Tibial nerve (tissue), 4 donors: ENCODE measurements around the gene COL4A3. TPM values are rescaled to one million over a fixed set of nuclear protein-coding genes. Genes with fewer than 3 reads are reported as not detected.

Experiments used
- DNase-seq, 2 donors: peaks; one replicate each; pipeline ENCODE4 v3.0.0-alpha.2; 2019; ENCODE audit warnings: low spot score in 2 of 2
- H3K27ac ChIP-seq, 4 donors: fragments of 200-600 bp; sonication (generic) in 3 of 4; one replicate each; pipeline ENCODE4 v1.5.1; 2017 to 2019; ENCODE audit warnings: mild to moderate bottlenecking in 1 of 4
- H3K27me3 ChIP-seq, 2 donors: fragments of 200-600 bp; sonication (generic) in 1 of 2; one replicate each; pipeline versions ENCODE4 v1.5.1 to v1.6.0; 2017 to 2019
- H3K36me3 ChIP-seq, 3 donors: fragments of 200-600 bp; sonication (generic); one replicate each; pipeline ENCODE4 v1.5.1; 2018 to 2019
- H3K4me1 ChIP-seq, 4 donors: fragments of 200-600 bp; sonication (generic) in 3 of 4; one replicate each; pipeline ENCODE4 v1.5.1; 2017 to 2019
- H3K4me3 ChIP-seq, 4 donors: fragments of 200-600 bp; sonication (generic) in 3 of 4; one replicate each; pipeline ENCODE4 v1.5.1; 2017 to 2019; ENCODE audit warnings: mild to moderate bottlenecking in 1 of 4, moderate library complexity in 1 of 4
- H3K9me3 ChIP-seq, 4 donors: fragments of 200-600 bp; sonication (generic) in 3 of 4; one replicate each; pipeline ENCODE4 v1.5.1; 2017 to 2019
- EP300 ChIP-seq, 2 donors: sonication (generic); formaldehyde crosslinking; IDR thresholded peaks; one replicate each; pipeline ENCODE4 v1.6.1; 2017; ENCODE audit warnings: antibody characterized with exemption in 2 of 2, mild to moderate bottlenecking in 1 of 2
- POLR2A ChIP-seq, 2 donors: fragments of 450-650 bp; IDR thresholded peaks; one replicate each; pipeline ENCODE4 v1.6.1; 2017; ENCODE audit warnings: antibody characterized with exemption in 2 of 2, mild to moderate bottlenecking in 2 of 2, moderate library complexity in 2 of 2
- WGBS, 2 donors: methylation state at CpG; one replicate each; pipeline ENCODE4 v1.1.5; 2018; 5-methylcytosine and 5-hydroxymethylcytosine counted together
- total RNA-seq, 4 donors: library from RNA; depleted of rRNA; stranded (reverse); fragments of >200 nt; gene quantifications; one replicate each; pipeline ENCODE4 v1.1.0, GENCODE V29; 2016
- TF ChIP-seq, protein P1 (sequence below), 5 experiments: fragments of 200-600 bp in 3 of 5; fragments of 450-650 bp in 2 of 5; sonication (generic) in 3 of 5; IDR thresholded peaks; one replicate each; pipeline ENCODE4 v1.5.1; 2016 to 2019; ENCODE audit warnings: antibody characterized with exemption in 5 of 5, mild to moderate bottlenecking in 3 of 5, moderate library complexity in 2 of 5

Gene COL4A3
- total RNA-seq, 4 donors from 2014 or later: 3.9 to 8.6 (median 7.6) TPM

DNA sequence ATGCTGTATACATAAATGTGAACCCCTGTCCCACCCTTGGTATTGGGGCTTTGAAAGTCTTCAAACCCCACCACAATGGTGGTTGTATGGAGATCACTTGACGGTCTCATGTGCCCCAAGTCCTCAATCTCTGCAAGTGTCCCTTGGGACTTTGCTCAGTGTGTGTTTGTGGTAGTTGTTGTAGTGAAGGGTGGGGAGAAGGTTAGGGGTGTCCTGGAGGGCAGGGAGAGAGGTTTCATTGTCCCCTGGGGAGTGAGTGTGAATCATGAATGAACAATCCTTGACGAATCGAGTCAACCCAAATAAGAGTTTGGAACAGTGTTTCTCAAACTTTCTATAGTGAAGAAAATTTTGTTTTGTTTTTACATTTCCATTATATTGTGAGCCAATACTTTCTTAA is 28.1 kb downstream of the COL4A3 start:
- no peak overlapping the region for H3K27ac ChIP-seq
- H3K27me3 ChIP-seq: no peaks in the 10 kb centered on the region
- no peak for DNase-seq
- H3K4me3 ChIP-seq: no peak overlapping the region
- TF ChIP-seq EP300 (IDR thresholded peaks at IDR 0.05) (no peak), POLR2A (IDR thresholded peaks at IDR 0.05) (no peak)
- TF ChIP-seq, protein P1, sequence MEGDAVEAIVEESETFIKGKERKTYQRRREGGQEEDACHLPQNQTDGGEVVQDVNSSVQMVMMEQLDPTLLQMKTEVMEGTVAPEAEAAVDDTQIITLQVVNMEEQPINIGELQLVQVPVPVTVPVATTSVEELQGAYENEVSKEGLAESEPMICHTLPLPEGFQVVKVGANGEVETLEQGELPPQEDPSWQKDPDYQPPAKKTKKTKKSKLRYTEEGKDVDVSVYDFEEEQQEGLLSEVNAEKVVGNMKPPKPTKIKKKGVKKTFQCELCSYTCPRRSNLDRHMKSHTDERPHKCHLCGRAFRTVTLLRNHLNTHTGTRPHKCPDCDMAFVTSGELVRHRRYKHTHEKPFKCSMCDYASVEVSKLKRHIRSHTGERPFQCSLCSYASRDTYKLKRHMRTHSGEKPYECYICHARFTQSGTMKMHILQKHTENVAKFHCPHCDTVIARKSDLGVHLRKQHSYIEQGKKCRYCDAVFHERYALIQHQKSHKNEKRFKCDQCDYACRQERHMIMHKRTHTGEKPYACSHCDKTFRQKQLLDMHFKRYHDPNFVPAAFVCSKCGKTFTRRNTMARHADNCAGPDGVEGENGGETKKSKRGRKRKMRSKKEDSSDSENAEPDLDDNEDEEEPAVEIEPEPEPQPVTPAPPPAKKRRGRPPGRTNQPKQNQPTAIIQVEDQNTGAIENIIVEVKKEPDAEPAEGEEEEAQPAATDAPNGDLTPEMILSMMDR (IDR thresholded peaks at IDR 0.05): no peak
- no peaks in the 10 kb centered on the region for H3K4me1 ChIP-seq
- H3K36me3 ChIP-seq: no peaks in the 10 kb centered on the region
- no peaks in the 10 kb centered on the region for H3K9me3 ChIP-seq
- 71 to 85% methylated on average over 3 of the region's 3 CpGs for whole genome bisulfite sequencing, 2 donors

DNA sequence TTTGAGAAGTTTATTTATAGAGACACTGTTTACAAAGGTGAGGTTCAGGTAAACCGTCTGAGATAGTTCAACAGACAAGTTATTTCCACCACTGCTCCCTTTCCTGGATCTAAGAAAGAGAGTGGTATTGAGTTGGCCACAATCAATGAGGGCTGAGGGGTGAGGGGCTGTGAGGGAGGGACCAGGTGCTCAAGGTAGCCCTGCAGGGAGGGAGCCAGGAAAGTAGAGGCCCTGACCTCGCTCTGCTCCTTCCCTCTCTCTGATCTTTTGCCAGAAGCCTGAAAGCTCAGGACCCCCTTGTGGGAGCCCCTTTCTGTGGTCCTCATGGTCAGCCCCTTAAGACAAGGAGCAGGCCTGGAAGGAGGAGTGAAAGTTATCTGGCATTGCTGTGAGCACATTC is 29.8 kb downstream of the COL4A3 start:
- Histone ChIP-seq H3K9me3 (no peaks in the 10 kb centered on the region), H3K27me3 (no peaks in the 10 kb centered on the region), H3K4me3 (no peak overlapping the region), H3K36me3 (no peaks in the 10 kb centered on the region), H3K27ac (no peak overlapping the region), H3K4me1 (no peaks in the 10 kb centered on the region)
- DNase-seq: no peak
- WGBS, 2 donors: 62 to 75% methylated on average over 2 of the region's 2 CpGs
- no peak for TF ChIP-seq POLR2A (IDR thresholded peaks at IDR 0.05)
- TF ChIP-seq, protein P1 (IDR thresholded peaks at IDR 0.05): no peak
- TF ChIP-seq EP300 (IDR thresholded peaks at IDR 0.05): no peak

DNA sequence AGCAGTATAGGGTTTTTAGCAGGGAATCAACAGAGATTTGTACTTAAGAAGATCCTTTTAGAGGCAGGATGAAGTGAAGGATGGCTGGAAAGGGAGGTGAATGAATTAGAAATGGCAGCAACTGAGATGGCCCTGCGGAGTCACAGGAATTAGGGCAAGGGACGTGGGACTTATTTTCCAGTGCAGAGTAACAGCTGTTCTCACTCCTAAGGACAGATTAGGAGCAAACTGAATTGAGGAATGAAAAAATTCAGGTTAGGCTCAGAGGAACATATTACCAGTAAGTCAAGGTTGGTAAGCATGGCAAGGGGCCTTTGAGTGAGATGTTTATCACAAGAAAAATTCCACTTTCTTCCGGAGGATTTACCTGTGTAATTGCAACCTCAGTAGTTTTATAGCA is 34.4 kb downstream of the COL4A3 start:
- WGBS, 2 donors: 84 to 87% methylated on average over 3 of the region's 3 CpGs

DNA sequence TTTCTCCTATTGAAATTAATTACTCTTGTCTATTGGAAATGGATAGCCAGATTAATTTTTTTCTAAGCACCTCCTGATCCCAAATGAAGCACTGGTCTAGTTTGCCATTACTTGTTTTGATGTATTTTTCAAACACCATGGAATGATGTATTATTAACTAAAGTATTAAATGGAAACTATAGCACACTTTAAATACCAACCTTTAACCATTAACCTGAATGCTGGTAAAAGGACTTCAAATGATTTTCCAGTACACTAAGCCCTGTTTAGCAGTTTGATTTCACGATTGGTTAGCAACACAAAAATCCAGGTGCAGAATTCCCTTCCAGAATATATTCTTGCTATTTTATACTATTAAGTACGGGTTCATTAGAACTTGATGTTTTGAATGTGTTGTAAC is 37.3 kb downstream of the COL4A3 start:
- WGBS, 2 donors: 90 to 92% methylated on average over 2 of the region's 2 CpGs
- Histone ChIP-seq H3K4me3 (no peak overlapping the region), H3K27ac (no peak overlapping the region), H3K27me3 (no peaks in the 10 kb centered on the region), H3K9me3 (no peaks in the 10 kb centered on the region), H3K36me3 (no peaks in the 10 kb centered on the region), H3K4me1 (no peaks in the 10 kb centered on the region)
- TF ChIP-seq EP300 (IDR thresholded peaks at IDR 0.05): no peak
- TF ChIP-seq, protein P1 (IDR thresholded peaks at IDR 0.05): no peak
- TF ChIP-seq POLR2A (IDR thresholded peaks at IDR 0.05): no peak
- DNase-seq: no peak

More for the DNA sequence above, 34.4 kb downstream of the COL4A3 start:
- Histone ChIP-seq H3K27ac (no peak overlapping the region), H3K36me3 (no peaks in the 10 kb centered on the region), H3K4me1 (no peaks in the 10 kb centered on the region), H3K4me3 (no peak overlapping the region), H3K9me3 (no peaks in the 10 kb centered on the region), H3K27me3 (no peaks in the 10 kb centered on the region)
- no peak for DNase-seq
- no peak for TF ChIP-seq POLR2A (IDR thresholded peaks at IDR 0.05)
- TF ChIP-seq EP300 (IDR thresholded peaks at IDR 0.05): no peak
- TF ChIP-seq, protein P1 (IDR thresholded peaks at IDR 0.05): no peak

DNA sequence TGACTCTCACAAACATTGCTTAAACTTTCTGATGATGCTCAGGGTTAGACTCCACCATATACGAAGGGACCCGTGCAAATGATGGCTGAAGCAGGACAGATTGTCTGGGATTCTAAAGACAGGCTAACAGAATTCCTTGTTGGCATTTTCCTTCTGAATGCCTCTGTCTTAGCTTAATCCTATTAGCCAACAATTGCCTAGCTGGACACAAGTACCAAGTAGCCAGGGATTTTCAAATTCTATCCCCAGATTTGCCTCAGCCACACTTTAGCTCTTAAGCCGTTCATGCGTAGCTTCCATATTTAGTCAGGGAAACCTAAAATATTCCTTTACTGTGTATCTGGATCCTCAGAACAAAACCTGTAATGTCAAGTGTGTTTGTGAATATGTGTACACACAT is 40.0 kb downstream of the COL4A3 start:
- Histone ChIP-seq H3K27me3 (no peaks in the 10 kb centered on the region), H3K36me3 (no peaks in the 10 kb centered on the region), H3K4me1 (no peaks in the 10 kb centered on the region), H3K4me3 (no peak overlapping the region), H3K27ac (no peak overlapping the region), H3K9me3 (no peaks in the 10 kb centered on the region)
- no peak for DNase-seq
- TF ChIP-seq EP300 (IDR thresholded peaks at IDR 0.05): no peak
- TF ChIP-seq, protein P1 (IDR thresholded peaks at IDR 0.05): no peak
- no peak for TF ChIP-seq POLR2A (IDR thresholded peaks at IDR 0.05)
- WGBS, 2 donors: 93 to 97% methylated on average over 4 of the region's 4 CpGs
